ENCODE measurements around the gene IFTAP. TPM values are rescaled to one million over a fixed set of nuclear protein-coding genes. Genes with fewer than 3 reads are reported as not detected.

Gene IFTAP
- total RNA-seq, 1 donor, result 25.5 TPM

DNA sequence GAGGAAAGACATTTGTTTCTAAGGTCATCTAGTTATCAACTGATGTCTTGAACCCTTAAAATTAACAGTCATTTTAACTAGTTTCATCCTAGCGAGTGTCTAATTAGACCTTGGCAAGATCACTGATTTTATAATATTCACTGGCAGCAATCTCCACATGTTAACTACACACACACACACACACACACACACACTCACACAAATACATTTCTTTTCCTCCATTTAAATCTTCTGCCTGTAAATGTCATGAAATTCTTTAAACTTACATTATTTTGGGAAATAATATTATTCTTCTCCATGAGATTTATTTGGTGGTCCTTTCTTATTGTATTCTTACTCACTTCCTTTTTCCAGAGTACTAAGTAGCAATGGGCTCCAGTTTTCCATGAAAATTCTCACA, 2.9 kb upstream of the IFTAP start:
- no peak for TF ChIP-seq CTCF (IDR thresholded peaks at IDR 0.05; ENCODE audit: insufficient read depth, low read depth, low read length)
- no peak overlapping the region for H3K4me3 ChIP-seq (ENCODE audit: low read depth, low read length)
- no peak for DNase-seq (ENCODE audit: low read depth)

DNA sequence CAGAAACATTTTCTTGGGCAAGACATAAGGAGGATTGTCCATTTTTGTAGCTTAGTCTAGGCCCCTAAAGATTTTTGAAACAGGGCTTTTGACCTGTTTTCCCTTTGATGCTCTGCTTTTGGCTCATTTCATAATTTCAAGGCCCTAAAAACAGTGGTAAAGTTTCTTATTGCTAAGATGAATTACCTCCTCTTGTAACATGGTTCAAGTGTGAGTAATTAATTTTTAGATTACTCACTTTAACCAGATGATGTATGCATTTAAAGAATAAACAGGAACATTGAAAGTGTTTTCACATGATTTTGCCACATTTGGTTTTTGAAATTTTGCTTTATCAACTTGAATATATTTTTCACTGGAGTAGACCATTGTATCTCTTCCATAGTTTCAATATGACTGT, 2.6 kb downstream of the IFTAP start:
- DNase-seq (ENCODE audit: low read depth), result no peak
- TF ChIP-seq CTCF (IDR thresholded peaks at IDR 0.05; ENCODE audit: insufficient read depth, low read depth, low read length), result no peak
- no peak overlapping the region for H3K4me3 ChIP-seq (ENCODE audit: low read depth, low read length)

DNA sequence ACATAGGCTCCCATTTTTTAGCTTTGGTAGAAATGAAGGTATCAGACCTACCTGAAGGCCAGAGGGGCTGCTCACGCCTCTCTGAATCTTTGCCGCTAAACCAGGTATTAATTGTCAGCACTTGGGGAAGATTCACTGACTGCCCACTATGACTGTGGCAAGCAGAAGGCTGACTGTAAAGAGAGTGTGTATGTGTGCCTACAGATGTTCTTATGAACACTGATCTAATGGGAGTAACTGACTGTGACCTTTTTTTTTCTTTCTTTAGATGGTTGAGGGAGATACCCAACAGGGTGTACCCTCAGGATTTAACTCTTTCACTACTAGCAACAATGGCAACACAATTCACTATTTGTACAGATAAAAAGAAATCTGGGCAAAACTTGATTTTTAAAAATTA, 3.7 kb downstream of the IFTAP start, which contains the start of gene RAG2:
RAG2 (minus strand) TSS at position 186 of the 400 bp plus-strand sequence. CDS start 4,068 bp downstream, outside the sequence.
- no peak within 1 kb of the TSS for H3K4me3 ChIP-seq (ENCODE audit: low read depth, low read length)
- TF ChIP-seq CTCF (IDR thresholded peaks at IDR 0.05; ENCODE audit: insufficient read depth, low read depth, low read length), result no peak
- DNase-seq (ENCODE audit: low read depth), result no peak

- no peak for TF ChIP-seq CTCF (IDR thresholded peaks at IDR 0.05; ENCODE audit: insufficient read depth, low read depth, low read length)
- no peak for DNase-seq (ENCODE audit: low read depth)
These were observed 5.9 kb downstream of the IFTAP start for GRCh38 chr11:36600180-36600579.

DNA sequence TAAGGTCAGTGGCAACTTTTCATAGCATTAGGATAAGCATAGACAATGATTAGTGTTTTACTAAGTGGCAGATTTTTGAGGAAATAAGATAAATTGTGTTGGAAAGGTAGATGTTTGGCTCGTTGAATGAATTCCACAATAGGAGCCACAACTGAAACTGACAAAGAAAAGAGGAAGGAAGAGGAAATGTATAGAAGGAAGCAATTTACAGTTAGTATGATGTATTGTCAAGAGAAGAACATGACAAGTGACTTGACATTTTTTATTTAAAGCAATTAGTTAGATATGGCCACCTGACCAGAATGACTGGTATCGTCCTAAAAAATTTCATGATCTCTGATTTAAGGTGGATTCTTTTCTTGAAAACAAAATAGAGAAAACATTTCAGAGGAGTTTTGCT, 6.9 kb downstream of the IFTAP start:
- no peak overlapping the region for H3K4me3 ChIP-seq (ENCODE audit: low read depth, low read length)
- DNase-seq (ENCODE audit: low read depth), result no peak
- TF ChIP-seq CTCF (IDR thresholded peaks at IDR 0.05; ENCODE audit: insufficient read depth, low read depth, low read length), result no peak

More at GRCh38 chr11:36600180-36600579, 5.9 kb downstream of the IFTAP start:
- H3K4me3 ChIP-seq (ENCODE audit: low read depth, low read length), result no peak overlapping the region

DNA sequence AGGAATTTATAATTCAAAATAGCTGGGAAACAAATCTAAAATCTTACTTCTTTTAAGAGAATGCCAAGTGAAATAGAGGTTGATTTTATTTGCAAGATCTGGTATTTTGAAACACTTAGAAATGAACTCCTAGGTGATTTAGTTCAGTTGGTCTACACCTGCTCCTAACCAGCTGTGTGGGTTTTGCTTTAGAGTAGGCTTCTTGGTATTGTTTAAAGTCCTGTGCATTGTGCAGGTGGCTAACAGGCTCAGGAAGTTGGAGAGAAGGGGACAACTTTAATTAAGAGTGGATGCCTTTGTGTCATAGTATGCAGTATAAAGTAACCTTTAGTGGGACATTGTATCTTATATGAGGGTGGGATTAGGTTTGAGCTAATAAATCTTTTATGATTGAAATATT, 7.8 kb downstream of the IFTAP start:
- no peak for TF ChIP-seq CTCF (IDR thresholded peaks at IDR 0.05; ENCODE audit: insufficient read depth, low read depth, low read length)
- H3K4me3 ChIP-seq (ENCODE audit: low read depth, low read length), result no peak overlapping the region
- DNase-seq (ENCODE audit: low read depth), result no peak
